Activated effector memory CD4-positive, alpha-beta T cell treated with Interleukin-2 at 50 U/mL for 16 hours (primary cell): ENCODE results near the gene CEBPG.

ENCODE experiments used
- DNase-seq: peaks from one replicate; pipeline ENCODE4 v3.0.0-alpha.2; 2020

Gene CEBPG

GRCh38 chr19:33355535-33355934 is 18.0 kb upstream of the CEBPG start:
- no peak for DNase-seq

- no peak for DNase-seq
These were observed 16.0 kb upstream of the CEBPG start for GRCh38 chr19:33357556-33357955.

- no peak for DNase-seq
These were observed 15.1 kb upstream of the CEBPG start for GRCh38 chr19:33358408-33358807.

- DNase-seq, result no peak
These were observed 13.9 kb upstream of the CEBPG start for GRCh38 chr19:33359581-33359980.

GRCh38 chr19:33362508-33363228 is 10.8 kb upstream of the CEBPG start:
- no peak for DNase-seq

- DNase-seq, result no peak
These were observed 10.0 kb upstream of the CEBPG start for GRCh38 chr19:33363476-33363875.

GRCh38 chr19:33365691-33366090 is 7.8 kb upstream of the CEBPG start:
- DNase-seq, result no peak

GRCh38 chr19:33366127-33366526 is 7.4 kb upstream of the CEBPG start:
- no peak for DNase-seq

- DNase-seq, result no peak
These were observed 6.6 kb upstream of the CEBPG start for GRCh38 chr19:33366897-33367296.

GRCh38 chr19:33368074-33368864 is 5.2 kb upstream of the CEBPG start:
- no peak for DNase-seq

GRCh38 chr19:33370783-33371182 is 2.7 kb upstream of the CEBPG start:
- DNase-seq, result no peak

GRCh38 chr19:33374236-33374714 is 766 bp downstream of the CEBPG start:
- no peak for DNase-seq

GRCh38 chr19:33375156-33375836 is 1.8 kb downstream of the CEBPG start:
- DNase-seq, result no peak

GRCh38 chr19:33375837-33376159 is 2.3 kb downstream of the CEBPG start:
- DNase-seq, result no peak

GRCh38 chr19:33376423-33376822 is 2.9 kb downstream of the CEBPG start:
- no peak for DNase-seq

- no peak for DNase-seq
These were observed 3.5 kb downstream of the CEBPG start for GRCh38 chr19:33376941-33377557.

GRCh38 chr19:33377586-33378475 is 4.3 kb downstream of the CEBPG start:
- no peak for DNase-seq

- no peak for DNase-seq
These were observed 5.8 kb downstream of the CEBPG start for GRCh38 chr19:33379151-33379829.

GRCh38 chr19:33381101-33381500 is 7.6 kb downstream of the CEBPG start:
- DNase-seq, result no peak

- no peak for DNase-seq
These were observed 8.5 kb downstream of the CEBPG start for GRCh38 chr19:33382006-33382405.

- no peak for DNase-seq
These were observed 9.5 kb downstream of the CEBPG start for GRCh38 chr19:33382982-33383381.
